ENCODE results near the gene HCFC2. TPM values are rescaled to one million over a fixed set of nuclear protein-coding genes. Genes with fewer than 3 reads are reported as not detected.

HCFC2 gene
- total and polyA plus RNA-seq, 2 of the 8 experiments (the other 6 are each of a cell fraction or from before 2014, with no cell fraction given), result 0.62 to 1.8 TPM

- ChIA-PET CTCF (ENCODE audit: partially characterized antibody) (no interaction called here), POLR2A (ENCODE audit: partially characterized antibody) (interaction anchor here (0.5 to 1.0 kb wide), 2 partner anchors 64 to 317 kb away, joined by 3 to 4 read pairs; no protein-coding TSS in a partner anchor)
- Histone ChIP-seq H3K18ac (ENCODE audit: extremely low read depth, low read length) (no peak overlapping the region), H3K14ac (ENCODE audit: insufficient read length) (no peak overlapping the region), H2AFZ (ENCODE audit: low read length) (no peak overlapping the region), H2BK120ac (replicated peaks; ENCODE audit: low read depth, low read length) (no peak overlapping the region), H3K4me2 (ENCODE audit: insufficient read depth in 1 of 2, low read depth in 2 of 2, low read length in 2 of 2) (no peak overlapping the region), H2BK20ac (ENCODE audit: low read length) (no peak overlapping the region), H3K56ac (replicated peaks; ENCODE audit: insufficient read length, low read depth, low read length) (no peak overlapping the region), H2BK15ac (ENCODE audit: low read length) (no peak overlapping the region), H3K23me2 (ENCODE audit: low read depth, low read length) (no peaks in the 10 kb centered on the region; the same call in 1 of the 2 replicates), H4K91ac (replicated peaks; ENCODE audit: insufficient read length, low read length) (no peak overlapping the region), H3K4me3 (ENCODE audit: extremely low read depth in 1 of 4, insufficient read depth in 2 of 4, low read depth in 3 of 4, low read length in 4 of 4) (no peak overlapping the region), H3K9ac (replicated peaks in 1 of 4; ENCODE audit: extremely low read depth in 1 of 4, low read depth in 3 of 4, low read length in 3 of 4) (no peak overlapping the region), H2BK5ac (ENCODE audit: low read depth, low read length) (no peak overlapping the region), H3K23ac (ENCODE audit: insufficient read length) (no peak overlapping the region), H3K79me2 (ENCODE audit: control insufficient read depth in 1 of 2, insufficient read depth in 2 of 2, low read length in 2 of 2) (no peaks in the 10 kb centered on the region), H2BK12ac (ENCODE audit: low read depth, low read length) (no peak overlapping the region), H3K4me1 (replicated peaks in 1 of 4; ENCODE audit: control insufficient read depth in 3 of 4, insufficient read depth in 4 of 4, low read length in 3 of 4) (peaks cover 0 to under 1% (median under 1%) of the 10 kb centered on the region in 4 experiments; a peak in 4 of 7 replicates), H3K9me3 (ENCODE audit: insufficient read depth in 2 of 2, low read depth in 1 of 2, low read length in 1 of 2) (no peaks in the 10 kb centered on the region), H4K8ac (ENCODE audit: extremely low read depth, insufficient read depth, low read length) (no peak overlapping the region), H4K20me1 (replicated peaks in 1 of 2; ENCODE audit: control insufficient read depth in 1 of 2, insufficient read depth in 2 of 2, low read length in 2 of 2) (no peaks in the 10 kb centered on the region), H3K4ac (replicated peaks; ENCODE audit: insufficient read length, low read depth, low read length) (no peak overlapping the region), H3K27me3 (replicated peaks in 1 of 4; ENCODE audit: control insufficient read depth in 3 of 4, extremely low read depth in 1 of 4, insufficient read depth in 3 of 4, low read length in 3 of 4) (0 out of 7 replicates have a peak, but pooled peaks cover 0 to under 1% (median 0%) of the 10 kb centered on the region in 4 experiments), H2AK5ac (ENCODE audit: low read depth, low read length) (no peak overlapping the region), H4K5ac (ENCODE audit: insufficient read length, low read depth, low read length) (no peak overlapping the region), H3K36me3 (ENCODE audit: control insufficient read depth in 2 of 4, insufficient read depth in 4 of 4, low read length in 3 of 4) (no peaks in the 10 kb centered on the region), H3K79me1 (ENCODE audit: low read depth, low read length) (no peaks in the 10 kb centered on the region), H3K27ac (ENCODE audit: low read depth, low read length) (no peak overlapping the region)
- DNase-seq (ENCODE audit: low read depth in 1 of 2, low spot score in 2 of 2) (no peak), FAIRE-seq (no peak)
- 82% methylated on average over 1 of the region's 1 CpG; no CpG with 5 or more reads in 1 of the 2 experiments for WGBS, 2 experiments (ENCODE audit: extremely low coverage in 1 of 2, insufficient coverage in 1 of 2, insufficient read length in 1 of 2, insufficient replicate concordance in 2 of 2, low coverage in 1 of 2, low lambda C conversion rate in 2 of 2, missing lambda C conversion rate in 1 of 2)
- TF ChIP-seq TBP (IDR thresholded peaks at IDR 0.05; ENCODE audit: low read depth, low read length) (no peak), RFX5 (IDR thresholded peaks at IDR 0.05; ENCODE audit: borderline replicate concordance, low read depth, low read length) (no peak), CTCF (IDR thresholded peaks at IDR 0.05; ENCODE audit: control extremely low read depth in 1 of 3, insufficient read depth in 1 of 3, low read depth in 1 of 3, low read length in 3 of 3) (no peak), POU5F1 (IDR thresholded peaks at IDR 0.05; ENCODE audit: low read depth, low read length) (no peak), TCF12 (IDR thresholded peaks at IDR 0.05; ENCODE audit: low read depth, low read length) (no peak), KDM5A (IDR thresholded peaks at IDR 0.05; ENCODE audit: low read length) (no peak), USF2 (IDR thresholded peaks at IDR 0.05; ENCODE audit: low read length) (no peak), TAF7 (optimal IDR thresholded peaks at IDR 0.05; ENCODE audit: borderline replicate concordance, low read depth, low read length) (no peak), RBBP5 (IDR thresholded peaks at IDR 0.05; ENCODE audit: borderline replicate concordance, low read depth, low read length) (no peak), KDM1A (IDR thresholded peaks at IDR 0.05; ENCODE audit: borderline replicate concordance, low read length) (no peak)
These were observed 79.6 kb downstream of the HCFC2 start for GRCh38 chr12:104143918-104144317.

All from H1 (cell line).